ENCODE data around the gene NME1. TPM values are rescaled to one million over a fixed set of nuclear protein-coding genes. Genes with fewer than 3 reads are reported as not detected.

Gene NME1
- total RNA-seq, 2 donors from 2014 or later, result 25.9 to 43.9 TPM

- ATAC-seq (no peak), DNase-seq (no peak)
- intact Hi-C loops (cut with DNase I, micrococcal nuclease), result no loop called here
These were observed 17.4 kb upstream of the NME1 start for GRCh38 chr17:51135956-51136355.

GRCh38 chr17:51142597-51142996 is 10.8 kb upstream of the NME1 start:
- intact Hi-C loops (cut with DNase I, micrococcal nuclease), result no loop called here
- ATAC-seq (no peak), DNase-seq (no peak)

- intact Hi-C loops (cut with DNase I, micrococcal nuclease), result no loop called here
- DNase-seq (no peak), ATAC-seq (no peak)
These were observed 8.9 kb upstream of the NME1 start for GRCh38 chr17:51144266-51145022.

GRCh38 chr17:51147650-51148049 is 5.7 kb upstream of the NME1 start:
- DNase-seq, result no peak
- intact Hi-C loops (cut with DNase I, micrococcal nuclease), result no loop called here
- ATAC-seq, result no peak

GRCh38 chr17:51149163-51149562 is 4.2 kb upstream of the NME1 start:
- no peak for ATAC-seq
- no peak for DNase-seq
- intact Hi-C loops (cut with DNase I, micrococcal nuclease), result no loop called here

- intact Hi-C loops (cut with DNase I, micrococcal nuclease), result loop anchor here in 1 of 2 donors (5.0 to 10.0 kb wide), 2 partner anchors 34 to 296 kb away; no protein-coding TSS in a partner anchor
- no peak for ATAC-seq
- DNase-seq, result no peak
These were observed 2.4 kb upstream of the NME1 start for GRCh38 chr17:51150932-51151331.

GRCh38 chr17:51152766-51153209 is 571 bp upstream of the NME1 start:
- intact Hi-C loops (cut with DNase I, micrococcal nuclease), result loop anchor here in 1 of 2 donors (2.0 to 10.0 kb wide), 3 partner anchors 35 to 298 kb away; no protein-coding TSS in a partner anchor
- DNase-seq, result peak in 1 of 2 donors; percentile 15
- ATAC-seq, result peak; percentile 8

GRCh38 chr17:51154176-51154575 is 817 bp downstream of the NME1 start:
- no peak for DNase-seq

GRCh38 chr17:51155416-51155815 is 2.1 kb downstream of the NME1 start:
- ATAC-seq, result no peak
- DNase-seq, result no peak
- intact Hi-C loops (cut with DNase I, micrococcal nuclease), result loop anchor here in 1 of 2 donors (10.0 kb wide), 1 partner anchor 301 kb away; no protein-coding TSS in a partner anchor

More at GRCh38 chr17:51154176-51154575, 817 bp downstream of the NME1 start:
- ATAC-seq, result peak; percentile 1
- intact Hi-C loops (cut with DNase I, micrococcal nuclease), result loop anchor here in 1 of 2 donors (5.0 to 10.0 kb wide), 2 partner anchors 37 to 299 kb away; no protein-coding TSS in a partner anchor

- ATAC-seq (no peak), DNase-seq (no peak)
- intact Hi-C loops (cut with DNase I, micrococcal nuclease), result loop anchor here in 1 of 2 donors (10.0 kb wide), 1 partner anchor 305 kb away; no protein-coding TSS in a partner anchor
These were observed 6.2 kb downstream of the NME1 start for GRCh38 chr17:51159604-51160003.

- intact Hi-C loops (cut with DNase I, micrococcal nuclease), result no loop called here
- DNase-seq (no peak), ATAC-seq (no peak)
These were observed 8.2 kb downstream of the NME1 start for GRCh38 chr17:51161541-51161940.

GRCh38 chr17:51164911-51165679 is 11.7 kb downstream of the NME1 start:
- intact Hi-C loops (cut with DNase I, micrococcal nuclease), result no loop called here
- peak in 1 of 2 donors; percentile 34 for DNase-seq
- ATAC-seq, result no peak

- DNase-seq (peak in 1 of 2 donors; percentile 42), ATAC-seq (peak; percentile 41)
- intact Hi-C loops (cut with DNase I, micrococcal nuclease), result no loop called here
These were observed 12.4 kb downstream of the NME1 start for GRCh38 chr17:51165680-51166197.

- intact Hi-C loops (cut with DNase I, micrococcal nuclease), result no loop called here
- peak; percentile 90 for ATAC-seq
These were observed 13.0 kb downstream of the NME1 start, which contains the start of gene NME2 for GRCh38 chr17:51166198-51166986. Gene NME2 (plus strand): TSS chr17:51166411. CDS start chr17:51166831, 420 bp downstream.

GRCh38 chr17:51166987-51167931 is 13.9 kb downstream of the NME1 start:
- ATAC-seq (peak; percentile 46), DNase-seq (peak in 1 of 2 donors; percentile 71)
- intact Hi-C loops (cut with DNase I, micrococcal nuclease), result no loop called here

More at GRCh38 chr17:51166198-51166986, 13.0 kb downstream of the NME1 start, which contains the start of gene NME2:
- peak; percentile 95 for DNase-seq

GRCh38 chr17:51169340-51169739 is 16.0 kb downstream of the NME1 start:
- intact Hi-C loops (cut with DNase I, micrococcal nuclease), result no loop called here
- DNase-seq (no peak), ATAC-seq (no peak)

- DNase-seq (no peak), ATAC-seq (peak; percentile 16)
- intact Hi-C loops (cut with DNase I, micrococcal nuclease), result no loop called here
These were observed 17.4 kb downstream of the NME1 start for GRCh38 chr17:51170736-51171135.
